K562 (cell line): ENCODE measurements around the gene CTBP2. TPM values are rescaled to one million over a fixed set of nuclear protein-coding genes. Genes with fewer than 3 reads are reported as not detected.
A peak's percentile ranks its signal among the peaks of the same experiment; 100 is the strongest.

Experiments used
- ATAC-seq: fragments of 200-7000 bp; cut with Tn5 transposase; 3 replicates; pipeline ENCODE4 v1.9.1; 2020; ENCODE audit warnings: moderate library complexity
- BruUV-seq: library from RNA; stranded (reverse); fragments of 400-500 nt; replicated peaks from 2 replicates; lab custom pipeline; 2021; lab: Mats Ljungman, UMichigan
- CTCF ChIA-PET: fragments of 300-600 bp; formaldehyde crosslinking; extraction: SDS; loops from one replicate; lab custom pipeline; 2021; ENCODE audit warnings: low intra/inter-chr PET ratio; lab: Yijun Ruan, JAX
- POLR2A ChIA-PET: fragments of 300-600, 350-650 bp; sonication (Branson Sonifier 250); formaldehyde crosslinking; extraction: SDS; loops from one replicate; lab custom pipeline; 2021; ENCODE audit warnings: antibody characterized with exemption, inconsistent platforms; lab: Yijun Ruan, JAX
- DNase-seq, 4 experiments: peaks; one replicate each; pipeline versions ENCODE4 v3.0.0 to v3.0.0-alpha.2; 2011 to 2018; ENCODE audit warnings: low spot score in 3 of 4, mixed read lengths in 3 of 4; ENCODE audit errors: extremely low read depth in 1 of 4
- FAIRE-seq: peaks from 2 replicates; lab custom pipeline; 2011; peaks lifted over from hg19 to GRCh38; lab: Jason Lieb, UNC
- H2AFZ ChIP-seq: 2 replicates; pipeline ENCODE4 v1.6.0; 2011; ENCODE audit warnings: low read depth, low read length, control low read depth, inconsistent platforms
- H3K27ac ChIP-seq: fragments of 200-600 bp; 3 replicates; pipeline ENCODE4 v1.8.0; 2011; ENCODE audit warnings: low read depth, mild to moderate bottlenecking, control low read depth, inconsistent platforms, low read length, moderate library complexity, mixed read lengths; ENCODE audit errors: extremely low read depth
- H3K27me3 ChIP-seq, 2 experiments: fragments of 300-600 bp in 1 of 2; 2 replicates in 1 of 2; 3 replicates in 1 of 2; pipeline versions ENCODE4 v1.6.0 to v1.8.0; 2011; ENCODE audit warnings: inconsistent platforms in 2 of 2, low read length in 2 of 2, mild to moderate bottlenecking in 1 of 2, mixed read lengths in 1 of 2, moderate library complexity in 1 of 2; ENCODE audit not compliant: control insufficient read depth in 2 of 2, insufficient read depth in 2 of 2
- H3K36me3 ChIP-seq: fragments of 300-600 bp; 3 replicates; pipeline ENCODE4 v1.8.0; 2011; ENCODE audit warnings: mild to moderate bottlenecking, low read length, inconsistent platforms; ENCODE audit not compliant: control insufficient read depth, insufficient read depth
- H3K4me1 ChIP-seq, 2 experiments: fragments of 200-600 bp in 1 of 2; replicated peaks in 1 of 2; 2 replicates in 1 of 2; 3 replicates in 1 of 2; pipeline versions ENCODE4 v1.5.1 to v1.8.0; 2011; ENCODE audit warnings: inconsistent platforms in 2 of 2, low read length in 2 of 2, mild to moderate bottlenecking in 1 of 2, mixed read lengths in 1 of 2, moderate library complexity in 1 of 2; ENCODE audit not compliant: control insufficient read depth in 2 of 2, insufficient read depth in 2 of 2
- H3K4me2 ChIP-seq: 2 replicates; pipeline ENCODE4 v1.6.1; 2011; ENCODE audit warnings: low read length, control low read depth, inconsistent platforms, mixed read lengths; ENCODE audit not compliant: insufficient read depth
- H3K4me3 ChIP-seq: fragments of 200-600 bp; sonication (generic), shearing (Covaris generic); 2 replicates; pipeline ENCODE4 v1.5.1; 2016; ENCODE audit warnings: control low read depth, inconsistent platforms
- H3K79me2 ChIP-seq: fragments of 200-600 bp; 3 replicates; pipeline ENCODE4 v1.8.0; 2011; ENCODE audit warnings: low read length, inconsistent platforms; ENCODE audit not compliant: control insufficient read depth, insufficient read depth
- H3K9ac ChIP-seq, 2 experiments: 2 replicates each; pipeline versions ENCODE4 v1.6.0 to v1.6.1; 2011; ENCODE audit warnings: low read depth in 2 of 2, low read length in 2 of 2, control low read depth in 1 of 2, inconsistent platforms in 1 of 2, mild to moderate bottlenecking in 1 of 2, mixed read lengths in 1 of 2; ENCODE audit not compliant: insufficient read depth in 1 of 2
- H3K9me1 ChIP-seq: one replicate; pipeline ENCODE4 v1.6.0; 2011; ENCODE audit warnings: inconsistent platforms, mild to moderate bottlenecking, low read length, moderate library complexity; ENCODE audit not compliant: control insufficient read depth, insufficient read depth
- H3K9me3 ChIP-seq: replicated peaks from 2 replicates; pipeline ENCODE4 v1.5.1; 2011; ENCODE audit warnings: low read depth, low read length, inconsistent platforms; ENCODE audit not compliant: control insufficient read depth, insufficient read depth
- H4K20me1 ChIP-seq: replicated peaks from 2 replicates; pipeline ENCODE4 v1.6.1; 2011; ENCODE audit warnings: low read length, inconsistent platforms, mixed read lengths; ENCODE audit not compliant: control insufficient read depth, insufficient read depth
- ARID3A ChIP-seq: IDR thresholded peaks from 2 replicates; pipeline ENCODE4 v1.6.1; 2012; ENCODE audit warnings: low read depth, low read length, improper control_type of control experiment, borderline replicate concordance
- FIP1L1 ChIP-seq: fragments of 200-400 bp; formaldehyde crosslinking; IDR thresholded peaks from 2 replicates; pipeline ENCODE4 v1.6.1; 2018; ENCODE audit warnings: mild to moderate bottlenecking, low read depth, low read length; ENCODE audit not compliant: poor library complexity, severe bottlenecking
- L3MBTL2 ChIP-seq: fragments of 450-650 bp; IDR thresholded peaks from 2 replicates; pipeline ENCODE4 v1.6.1; 2016; ENCODE audit warnings: mild to moderate bottlenecking, moderate library complexity
- MNT ChIP-seq, 2 experiments: fragments of 450-650 bp; conservative IDR thresholded peaks; 2 replicates each; pipeline ENCODE4 v1.6.1; 2017; ENCODE audit warnings: mild to moderate bottlenecking in 2 of 2, moderate library complexity in 2 of 2
- NFIC ChIP-seq: fragments of 450-650 bp; IDR thresholded peaks from 2 replicates; pipeline ENCODE4 v1.6.1; 2017; ENCODE audit warnings: mild to moderate bottlenecking, inconsistent platforms
- SMAD2 ChIP-seq: fragments of 150-350 bp; IDR thresholded peaks from 2 replicates; pipeline ENCODE4 v1.6.1; 2014; ENCODE audit warnings: low read depth, mild to moderate bottlenecking, low read length
- YBX1 ChIP-seq: fragments of 450-650 bp; IDR thresholded peaks from 2 replicates; pipeline ENCODE4 v1.7.1; 2016; ENCODE audit warnings: mild to moderate bottlenecking
- WGBS: fragments of 100-300 bp; shearing (Covaris generic); methylation state at CpG from one replicate; pipeline ENCODE4 v1.1.6; 2016; ENCODE audit warnings: low coverage, mixed read lengths; ENCODE audit not compliant: insufficient coverage; ENCODE audit errors: missing lambda C conversion rate; 5-methylcytosine and 5-hydroxymethylcytosine counted together
- in situ Hi-C: fragments of 300-500 bp; cut with MboI; formaldehyde crosslinking; loops from 4 replicates; pipeline ENCODE4 v1.15.0; 2018; ENCODE audit warnings: inconsistent platforms, mixed read lengths
- intact Hi-C: fragments of 100-400 bp; cut with micrococcal nuclease; formaldehyde crosslinking; loops from 2 replicates; pipeline ENCODE4 v1.14.2; 2022
- polyA plus RNA-seq, 8 experiments: library from polyadenylated mRNA; depleted of rRNA in 4 of 8; stranded (reverse) in 5 of 8; unstranded in 3 of 8; fragments of >200 nt; fragmentation: Nextera tagmentation in 2 of 8; fragmentation: Illumina TruSeq in 1 of 8; extraction: Ambion mirVana in 2 of 8; extraction: Trizol in 1 of 8; gene quantifications; 2 replicates each; pipeline versions ENCODE4 v1.2.1 to v1.2.3, GENCODE V29; 2011 to 2014; ENCODE audit warnings: inconsistent platforms in 1 of 8, missing spikeins in 1 of 8
- total RNA-seq, 7 experiments: library from RNA; depleted of rRNA in 6 of 7; stranded (reverse); fragments of >200 nt in 6 of 7; fragmentation: Illumina TruSeq in 2 of 7; extraction: Trizol in 2 of 7; gene quantifications; 2 replicates each; pipeline versions ENCODE4 v1.2.1 to v1.2.3, GENCODE V29; 2011 to 2021; ENCODE audit warnings: low replicate concordance in 1 of 7

The CTBP2 gene
- total and polyA plus RNA-seq, 9 of the 15 experiments (the other 6 are each of a cell fraction or from before 2014, with no cell fraction given), result 1.3 to 8.8 (median 5.1) TPM

DNA sequence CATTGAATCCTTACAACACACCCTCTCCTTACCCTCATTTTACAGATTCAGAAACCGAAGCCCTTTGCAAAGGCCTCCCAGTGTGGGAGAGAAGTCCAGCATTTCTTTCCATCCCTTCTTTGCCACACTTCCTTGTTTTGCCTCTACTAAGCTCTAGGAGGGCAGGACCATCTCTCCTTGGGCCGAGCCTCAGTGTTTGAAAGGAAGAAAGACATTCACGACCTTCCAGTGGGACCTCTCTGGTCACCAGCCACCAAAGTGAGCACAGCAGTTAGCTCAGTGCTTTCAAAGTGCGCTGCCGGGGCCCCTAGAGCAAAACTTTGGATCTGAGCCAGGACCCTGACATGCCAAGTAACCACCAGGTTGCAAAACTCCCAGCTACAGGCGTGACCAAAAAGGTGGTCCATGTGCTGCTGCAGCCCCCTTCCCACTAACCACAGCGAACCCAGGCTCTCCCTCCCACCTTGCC lies 12.4 kb downstream of the CTBP2 start:
- H3K4me3 ChIP-seq, result no peak overlapping the region
- FAIRE-seq, result no peak
- H3K9ac ChIP-seq, result peak overlapping the region in 1 of 2 experiments; percentile 70; a peak in 2 of 4 replicates
- H3K9me1 ChIP-seq, result peaks cover 5% of the 10 kb centered on the region
- H3K36me3 ChIP-seq, result peaks cover 47% of the 10 kb centered on the region
- no peaks in the 10 kb centered on the region for H3K27me3 ChIP-seq
- intact Hi-C loops, result loop anchor here (5.0 kb wide), 1 partner anchor 96 kb away; no protein-coding TSS in a partner anchor
- peaks cover 100% of the 10 kb centered on the region for H3K79me2 ChIP-seq
- in situ Hi-C loops, result no loop called here
- peaks cover 41 to 45% of the 10 kb centered on the region in 2 experiments for H3K4me1 ChIP-seq
- TSS peak; percentile 2 for BruUV-seq
- CTCF ChIA-PET, result no interaction called here
- WGBS, result 16% methylated on average over 5 of the region's 7 CpGs
- H3K27ac ChIP-seq, result peak overlapping the region; percentile 35; the same call in 1 of the 3 replicates
- H4K20me1 ChIP-seq, result peaks cover 41% of the 10 kb centered on the region
- TF ChIP-seq MNT (conservative IDR thresholded peaks at IDR 0.05) (no peak), SMAD2 (no peak), YBX1 (no peak), NFIC (peak; percentile 83), ARID3A (no peak), FIP1L1 (no peak), L3MBTL2 (no peak)
- peak; percentile 8; the same call in 1 of the 3 replicates for ATAC-seq
- H2AFZ ChIP-seq, result no peak overlapping the region
- H3K4me2 ChIP-seq, result 0 out of 2 replicates have a peak overlapping the region, but pooled peaks have one; percentile 0
- no peaks in the 10 kb centered on the region for H3K9me3 ChIP-seq
- POLR2A ChIA-PET, result interaction anchor here (2.4 kb wide), 1 partner anchor 10 kb away, joined by 9 read pairs; no protein-coding TSS in a partner anchor
- DNase-seq, result peak in 1 of 4 experiments; percentile 19
